A549 treated with Hydrocortisone at 1 μM for 4 hours (cell line): Measurements from ENCODE around the gene ATP6V1B1. TPM values are rescaled to one million over a fixed set of nuclear protein-coding genes. Genes with fewer than 3 reads are reported as not detected.

ENCODE experiments used
- total RNA-seq: library from RNA; stranded (reverse); fragments of 200-300 nt; extraction: Qiagen RNA extraction; gene quantifications from 5 replicates; pipeline ENCODE4 v1.2.3, GENCODE V29; 2022

The ATP6V1B1 gene
- total RNA-seq: 1.9 to 3.6 TPM (median 2.5 TPM) in 5 replicates

GRCh38 chr2:70935468-70936164 lies at the start of gene ATP6V1B1:
TSS of gene ATP6V1B1 (plus strand) at chr2:70935900. CDS start at chr2:70935955, 55 bp downstream.

GRCh38 chr2:70978341-70979179 lies 42.9 kb downstream of the ATP6V1B1 start, which contains the start of gene ANKRD53:
TSS of gene ANKRD53 (plus strand) at chr2:70978630. CDS start at chr2:70978646, 16 bp downstream.

GRCh38 chr2:70994699-70995425 lies 59.2 kb downstream of the ATP6V1B1 start, which contains the start of gene TEX261:
TSS of gene TEX261 (minus strand) at chr2:70994873. CDS start at chr2:70994757, 116 bp downstream.

Other genes with a start within 250 kb of the ATP6V1B1 start
- 18.8 to 28.6 TPM (median 25.3 TPM) in 5 replicates for gene ADD2, start 167.7 kb upstream of the ATP6V1B1 start, total RNA-seq
- gene FIGLA, start 145.3 kb upstream of the ATP6V1B1 start, total RNA-seq: not detected in 5 replicates
- gene CLEC4F, start 115.3 kb upstream of the ATP6V1B1 start, total RNA-seq: not detected in 5 replicates
- not detected in 5 replicates for gene CD207, start 100.1 kb upstream of the ATP6V1B1 start, total RNA-seq
- 3.6 to 5.1 TPM (median 4.3 TPM) in 5 replicates for gene VAX2, start 35.3 kb upstream of the ATP6V1B1 start, total RNA-seq
- gene ANKRD53, start 42.7 kb downstream of the ATP6V1B1 start, total RNA-seq: 0.11 to 0.12 TPM in 2 of 5 replicates, not detected in the others
- gene TEX261, start 59.0 kb downstream of the ATP6V1B1 start, total RNA-seq: 76.0 to 89.4 TPM (median 81.0 TPM) in 5 replicates
- gene NAGK, start 132.7 kb downstream of the ATP6V1B1 start, total RNA-seq: 69.8 to 94.8 TPM (median 88.3 TPM) in 5 replicates
- 10.7 to 12.1 TPM (median 11.6 TPM) in 5 replicates for gene MCEE, start 194.3 kb downstream of the ATP6V1B1 start, total RNA-seq
- gene MPHOSPH10, start 194.7 kb downstream of the ATP6V1B1 start, total RNA-seq: 36.2 to 52.7 TPM (median 39.4 TPM) in 5 replicates